GM19395 (cell line): ENCODE results near the gene ZBTB20.

Experiments used
- ATAC-seq: cut with Tn5 transposase; IDR thresholded peaks from one replicate; pipeline ENCODE4 v1.9.1; 2021; ENCODE audit warnings: mild to moderate bottlenecking, moderate library complexity; ENCODE audit not compliant: unreplicated experiment

The ZBTB20 gene

DNA sequence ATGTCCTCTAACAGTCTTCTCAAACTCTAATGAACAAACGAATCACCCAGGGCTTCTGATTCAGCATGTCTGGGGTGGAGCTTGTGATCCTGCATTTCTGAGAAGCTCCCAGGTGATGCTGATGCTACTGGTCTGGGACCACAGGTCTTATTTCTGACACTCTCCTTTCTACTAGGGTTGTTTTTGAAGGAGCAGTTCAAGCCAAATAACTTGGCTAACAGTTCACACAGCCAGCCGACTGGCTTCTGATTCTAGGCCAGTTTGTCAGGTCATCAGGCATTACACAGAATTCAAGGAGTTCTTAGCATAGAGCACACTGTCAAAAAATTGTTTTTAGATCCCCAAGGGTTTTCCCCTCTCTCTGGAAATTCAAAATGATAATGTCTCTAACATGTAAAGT is 752.5 kb downstream of the ZBTB20 start:
- ATAC-seq, result no peak

DNA sequence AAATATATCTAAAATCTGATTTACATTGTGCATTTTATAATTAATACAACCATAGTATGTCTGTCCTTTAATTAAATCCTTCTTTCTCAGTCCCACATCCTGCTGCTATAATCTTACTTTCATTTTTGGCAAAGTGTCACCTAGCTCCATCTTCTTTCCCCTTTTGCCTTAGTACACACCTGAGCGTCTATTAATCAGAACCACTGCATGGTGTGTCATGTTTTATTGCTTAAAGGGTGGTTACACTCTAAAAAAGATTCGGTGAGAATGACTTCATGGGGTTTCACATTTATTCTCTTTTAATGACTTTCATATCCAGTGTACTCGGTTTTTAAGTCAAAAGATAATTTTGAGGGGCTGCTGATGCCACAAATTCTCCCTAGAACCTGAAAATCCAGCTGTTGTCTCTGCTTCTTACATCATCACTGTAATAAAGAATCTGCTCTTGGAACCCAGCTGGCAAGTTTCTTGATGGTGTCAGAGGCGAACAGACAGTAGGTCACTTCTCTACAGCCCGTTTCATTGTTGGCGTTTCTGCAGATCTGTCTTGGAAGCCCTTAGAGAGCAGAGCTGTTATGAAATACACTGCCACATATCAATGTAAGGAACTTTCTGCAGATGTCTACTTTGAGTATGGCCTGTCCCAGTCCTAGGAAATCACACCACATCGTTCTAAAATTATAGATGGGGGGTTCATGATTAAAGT is 753.6 kb downstream of the ZBTB20 start:
- no peak for ATAC-seq

DNA sequence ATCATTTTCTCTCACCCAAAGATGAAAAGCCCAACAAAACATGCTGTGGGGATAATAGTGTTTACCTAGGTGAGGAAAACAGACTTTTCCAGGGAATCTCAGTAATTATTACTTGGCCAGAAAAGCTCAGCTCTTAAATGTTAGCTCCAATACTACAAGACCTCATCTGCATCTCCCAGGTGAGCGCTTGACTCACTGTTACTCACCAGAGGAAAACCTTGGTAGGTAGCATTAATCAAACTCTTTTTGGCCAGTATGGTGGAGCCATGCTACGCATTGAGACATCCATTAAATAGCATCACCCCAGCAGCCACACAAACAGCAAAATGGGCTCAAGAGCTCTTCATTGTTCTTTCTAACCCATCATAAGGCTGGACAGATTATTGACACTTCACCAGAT is 754.3 kb downstream of the ZBTB20 start:
- no peak for ATAC-seq

DNA sequence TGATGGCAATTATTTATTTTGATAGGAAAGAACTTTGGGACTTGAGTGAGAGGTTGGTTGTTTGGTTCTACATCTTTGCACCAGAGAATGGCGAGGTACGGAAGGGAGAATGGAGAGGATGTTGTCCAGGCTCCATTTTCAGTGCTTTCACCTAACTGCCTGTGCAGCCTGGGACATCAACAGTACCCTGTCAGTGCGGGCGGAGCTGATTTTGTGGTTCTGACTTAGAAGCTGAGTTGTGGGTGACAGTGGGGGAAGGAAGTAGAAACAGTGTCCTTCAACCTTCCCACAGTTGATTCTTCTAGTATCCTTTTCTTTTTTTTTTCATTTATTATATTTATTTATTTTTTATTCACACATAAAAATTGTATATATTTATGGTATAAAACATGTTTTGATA is 757.9 kb downstream of the ZBTB20 start:
- ATAC-seq, result no peak

DNA sequence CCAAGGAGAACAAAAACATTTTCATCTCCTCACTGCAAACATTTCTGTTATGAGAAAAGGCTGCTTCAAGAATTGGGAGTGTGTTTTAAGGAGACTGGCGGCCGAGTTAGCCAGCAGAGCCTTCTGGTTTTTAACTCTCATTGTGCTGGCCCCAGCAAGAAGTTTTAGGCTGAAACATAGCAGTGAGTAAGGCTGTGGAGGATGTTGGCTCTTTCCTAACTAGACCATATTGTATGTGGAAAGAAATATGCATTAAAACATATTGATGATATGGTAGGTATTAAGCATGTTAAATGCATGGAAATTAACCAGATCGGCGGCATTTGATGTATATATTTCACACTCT is 762.6 kb downstream of the ZBTB20 start:
- ATAC-seq, result peak; percentile 9

DNA sequence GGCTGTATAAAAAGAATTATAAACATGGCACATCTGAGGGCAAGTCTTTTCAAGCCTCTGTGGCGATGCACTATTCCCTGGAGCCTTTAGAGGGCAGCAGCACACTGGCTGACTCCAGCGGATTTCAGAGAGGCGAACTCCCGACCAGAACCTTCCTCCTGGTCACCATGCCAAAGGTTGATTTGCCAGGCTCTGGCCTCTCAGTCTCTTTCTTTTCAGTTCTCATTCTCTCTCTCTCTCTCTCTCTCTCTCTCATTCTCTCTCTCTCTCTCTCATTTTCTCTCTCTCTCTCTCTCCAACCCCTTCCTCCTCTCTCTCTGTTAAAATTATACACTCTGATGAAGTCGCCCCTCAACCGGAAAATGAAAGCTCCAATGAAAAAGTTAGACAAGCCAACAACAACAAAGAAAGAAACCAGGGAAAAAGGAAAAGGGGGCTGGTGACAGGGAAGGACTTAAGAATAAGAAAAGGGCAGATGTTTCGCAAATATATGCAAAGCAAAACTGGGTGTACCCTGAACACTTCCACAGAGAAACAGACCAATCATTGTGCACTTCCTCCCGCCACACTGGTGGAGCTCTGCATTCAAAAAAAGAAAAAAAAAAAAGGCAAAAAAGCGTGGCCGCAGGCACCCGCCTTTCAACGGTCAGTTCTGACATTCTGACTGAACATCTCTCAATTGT is 763.1 kb downstream of the ZBTB20 start:
- peak; percentile 90 for ATAC-seq

DNA sequence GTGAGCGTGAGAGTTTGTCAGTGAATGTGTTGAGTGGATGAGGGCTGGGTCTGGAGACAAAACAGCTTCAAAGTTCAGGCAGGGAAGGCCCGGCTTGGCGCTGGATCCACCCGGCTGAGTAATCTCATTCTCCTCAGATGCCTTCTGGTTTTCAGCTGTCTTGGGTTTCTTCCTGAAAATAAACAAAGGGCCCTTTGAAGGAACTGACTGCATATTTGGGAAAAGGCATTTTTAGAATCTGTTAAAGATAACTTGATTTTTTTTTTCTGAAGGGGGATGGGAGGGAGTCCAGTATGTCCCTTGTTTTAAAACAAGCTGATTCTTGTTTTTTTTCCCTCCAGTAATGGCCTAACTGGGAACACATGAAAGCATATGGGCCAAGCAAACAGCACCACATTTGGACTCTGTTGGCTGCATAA is 766.8 kb downstream of the ZBTB20 start:
- ATAC-seq, result no peak

DNA sequence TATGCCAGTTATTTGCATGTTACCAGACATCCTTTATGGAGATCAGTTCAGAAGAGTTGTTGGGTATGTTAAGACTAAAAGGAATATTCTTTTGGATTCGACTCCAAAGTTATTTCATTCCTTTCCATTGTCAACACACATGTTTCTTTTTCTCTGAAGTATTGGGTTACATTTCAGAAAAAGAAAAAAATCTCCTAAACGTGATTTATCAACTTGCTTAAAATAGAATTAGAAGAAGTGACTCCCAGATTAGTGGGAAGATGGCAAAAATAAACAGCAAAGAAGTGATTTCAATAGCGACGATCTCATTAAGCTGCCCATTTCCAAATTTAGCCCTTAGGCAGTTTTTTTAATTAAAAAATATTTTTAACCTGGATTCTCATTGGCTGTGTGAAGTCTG is 767.8 kb downstream of the ZBTB20 start:
- no peak for ATAC-seq

GRCh38 chr3:114378760-114379159 is 768.3 kb downstream of the ZBTB20 start:
- ATAC-seq, result peak; percentile 84

DNA sequence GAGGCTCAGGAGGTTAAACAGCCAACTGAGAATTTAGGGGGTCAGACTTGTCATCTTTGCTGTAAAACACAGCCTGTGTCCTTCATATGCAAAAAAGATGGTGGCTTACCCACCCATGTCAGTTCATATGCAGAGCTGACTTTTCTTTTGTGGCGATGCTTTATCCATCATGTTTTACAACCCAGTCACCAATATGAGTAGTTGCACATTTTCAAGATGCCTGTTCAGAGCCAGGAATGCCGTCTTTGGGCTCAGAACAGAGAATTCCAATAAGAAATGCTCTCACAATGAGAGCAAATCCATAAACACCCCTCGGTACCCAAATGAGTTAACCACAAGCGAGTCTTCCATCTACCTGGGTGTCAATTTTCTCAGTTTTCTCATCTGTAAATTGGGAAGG is 769.7 kb downstream of the ZBTB20 start:
- ATAC-seq, result no peak

- ATAC-seq, result no peak
Measured at GRCh38 chr3:114376516-114377185, 770.4 kb downstream of the ZBTB20 start.

GRCh38 chr3:114375608-114376421 is 771.3 kb downstream of the ZBTB20 start:
- ATAC-seq, result no peak

DNA sequence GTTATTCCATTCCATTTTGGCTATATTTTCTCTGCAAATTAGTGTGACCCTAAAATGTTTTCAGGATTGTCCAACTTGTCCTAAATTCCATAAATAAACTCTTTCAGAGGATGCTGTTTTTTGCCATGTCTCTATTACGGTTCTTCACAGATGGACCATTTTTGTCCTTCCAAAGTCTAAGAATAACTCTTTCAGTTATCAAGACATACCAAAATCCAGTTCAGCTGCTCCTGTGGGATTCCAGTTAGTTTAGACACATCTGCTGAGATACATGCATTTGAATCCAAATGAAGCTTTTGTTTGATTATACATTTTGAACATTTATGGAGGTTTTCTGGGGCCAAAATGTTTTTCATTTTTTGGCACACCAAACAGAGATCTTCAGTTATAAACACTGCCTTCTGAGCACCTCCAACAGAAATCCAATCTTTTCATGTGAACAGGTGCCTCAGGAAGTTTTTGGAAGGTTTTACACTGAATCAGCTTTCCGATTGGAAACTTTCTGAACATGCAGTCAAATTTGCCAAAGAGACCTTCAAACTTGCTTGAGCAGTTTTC is 772.6 kb downstream of the ZBTB20 start:
- no peak for ATAC-seq

DNA sequence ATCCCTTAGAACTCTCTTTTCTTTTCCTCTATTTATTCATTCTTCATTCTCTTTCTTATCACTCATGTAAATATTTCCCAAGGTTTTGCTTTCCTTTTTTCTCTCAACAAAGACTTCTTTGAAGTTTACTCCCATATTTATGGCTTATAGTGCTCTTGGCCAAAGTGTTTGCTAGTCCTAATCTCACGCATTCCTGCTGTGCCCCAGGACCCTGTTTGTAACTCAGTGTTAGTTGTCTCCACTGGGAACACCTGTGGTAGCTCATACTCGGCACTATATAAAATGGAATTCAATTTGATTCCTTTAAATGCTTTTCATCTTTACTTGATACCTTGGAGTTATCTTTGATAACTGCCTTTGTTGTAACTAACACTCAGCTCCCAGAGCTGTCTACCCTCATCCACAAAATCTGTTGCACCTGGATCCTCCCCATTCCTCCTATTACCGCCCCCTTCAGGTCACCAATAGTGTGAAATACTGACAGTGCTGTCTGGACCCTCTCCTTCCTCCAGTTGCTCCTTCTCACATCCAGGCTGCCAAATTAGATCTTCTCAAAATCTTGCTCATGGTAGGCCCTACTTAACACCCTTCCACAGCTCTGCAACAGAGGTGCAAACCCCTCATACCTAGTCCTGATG is 776.4 kb downstream of the ZBTB20 start:
- ATAC-seq, result no peak

DNA sequence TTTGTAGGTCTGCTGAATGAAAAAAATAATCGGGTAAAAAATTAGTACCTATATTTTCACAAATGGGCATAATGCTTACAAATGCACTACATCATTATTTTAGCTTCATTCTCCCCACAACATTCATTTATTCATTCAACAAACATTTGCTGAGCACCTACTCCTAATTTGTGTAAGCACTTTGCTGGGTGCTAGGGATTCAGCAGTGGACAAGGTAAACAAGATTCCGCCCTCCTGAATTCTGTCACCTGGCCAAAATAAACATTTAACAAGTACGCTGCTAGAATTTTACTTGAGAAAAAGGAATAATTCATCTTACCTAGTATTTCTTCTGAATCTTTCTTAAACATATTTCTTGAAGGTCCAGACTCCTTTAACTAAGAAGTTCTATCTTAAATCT is 781.2 kb downstream of the ZBTB20 start:
- no peak for ATAC-seq

GRCh38 chr3:114364806-114365654 is 782.1 kb downstream of the ZBTB20 start:
- ATAC-seq, result no peak

DNA sequence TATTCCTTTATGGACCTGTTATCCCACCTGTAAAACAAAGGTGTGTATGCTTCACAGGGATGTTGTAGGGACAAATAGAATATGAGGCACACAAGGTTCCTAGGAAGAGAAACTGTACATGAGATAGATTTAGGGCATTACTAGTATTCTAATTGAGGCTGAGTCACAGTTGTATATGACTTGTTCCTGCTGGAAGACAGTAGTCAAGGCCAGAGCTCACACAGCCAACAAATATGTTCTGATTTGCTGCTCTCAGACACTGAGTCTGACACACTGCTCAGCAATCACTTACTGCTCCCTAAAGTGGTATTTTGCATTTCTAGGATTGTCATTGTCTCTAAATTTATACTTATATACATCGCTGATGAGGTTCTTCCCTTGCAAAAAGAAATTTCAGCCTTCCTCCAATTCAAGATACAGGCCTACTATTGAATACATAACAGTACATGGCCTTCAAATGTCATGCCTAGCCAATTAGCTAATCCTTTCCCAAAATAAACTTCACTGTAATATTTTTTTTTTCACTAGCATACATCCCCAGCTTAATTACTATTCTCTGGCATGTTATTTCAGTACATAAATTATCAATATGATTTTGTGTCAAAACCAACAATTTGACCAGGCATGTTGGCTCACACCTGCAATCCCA is 783.4 kb downstream of the ZBTB20 start:
- no peak for ATAC-seq

- peak; percentile 62 for ATAC-seq
Measured at GRCh38 chr3:114362815-114363214, 784.3 kb downstream of the ZBTB20 start.

DNA sequence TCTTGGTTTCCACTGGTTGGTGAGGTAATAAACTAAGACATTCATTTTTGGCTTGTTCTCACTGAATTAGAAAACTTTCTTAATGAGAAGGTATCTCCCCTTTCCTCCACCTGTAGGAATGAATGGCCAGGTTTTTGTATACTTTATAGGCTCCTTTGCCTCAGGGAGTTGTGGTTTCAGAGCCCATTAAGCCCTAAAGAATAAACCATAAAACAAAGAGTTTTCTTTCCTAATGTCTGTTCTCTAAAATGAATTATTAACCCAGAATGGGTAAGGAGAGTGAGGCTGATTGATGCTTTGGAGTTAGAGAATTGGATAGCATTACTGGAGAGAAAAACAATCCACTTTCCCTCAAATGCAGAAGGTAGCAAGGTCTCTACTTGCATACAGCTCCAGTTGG is 785.7 kb downstream of the ZBTB20 start:
- ATAC-seq, result no peak
